ENCODE measurements around the gene CMTM2. TPM values are rescaled to one million over a fixed set of nuclear protein-coding genes. Genes with fewer than 3 reads are reported as not detected.

CMTM2 gene
- total RNA-seq, 4 donors from 2014 or later = not detected

DNA sequence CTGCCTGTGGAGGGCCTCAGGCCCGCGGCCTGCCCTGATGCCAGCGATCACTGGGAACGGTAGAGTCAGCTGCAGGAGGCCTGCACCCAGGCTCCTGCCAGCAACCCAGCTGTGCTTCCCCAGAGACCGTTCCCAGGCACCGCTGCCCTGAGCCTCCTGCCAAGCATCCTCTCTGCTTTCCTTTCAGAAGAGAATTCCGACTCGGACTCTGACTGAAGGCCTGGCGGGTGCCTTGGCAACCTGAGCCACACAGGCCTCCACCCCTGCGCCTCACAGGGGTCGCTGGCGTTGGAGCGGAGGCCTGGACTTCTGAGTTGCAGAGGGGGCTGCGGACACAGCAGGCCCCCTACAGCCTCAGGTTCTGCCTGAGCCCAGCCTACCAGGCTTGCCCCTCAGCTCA, 33.2 kb downstream of the CMTM2 start:
- no peaks in the 10 kb centered on the region for H3K9me3 ChIP-seq
- peaks cover 14% of the 10 kb centered on the region for H3K4me1 ChIP-seq
- no peak overlapping the region for H3K4me3 ChIP-seq
- H3K27ac ChIP-seq = no peak overlapping the region
- H3K36me3 ChIP-seq = peaks cover 60% of the 10 kb centered on the region
- TF ChIP-seq CTCF (IDR thresholded peaks at IDR 0.05) (no peak), POLR2AphosphoS5 (IDR thresholded peaks at IDR 0.05) (no peak), POLR2A (IDR thresholded peaks at IDR 0.05) (no peak), EP300 (IDR thresholded peaks at IDR 0.05) (no peak)
- no peaks in the 10 kb centered on the region for H3K27me3 ChIP-seq
- DNase-seq (ENCODE audit: low spot score in 2 of 2) = no peak
- WGBS = 84% methylated on average over 14 of the region's 14 CpGs

DNA sequence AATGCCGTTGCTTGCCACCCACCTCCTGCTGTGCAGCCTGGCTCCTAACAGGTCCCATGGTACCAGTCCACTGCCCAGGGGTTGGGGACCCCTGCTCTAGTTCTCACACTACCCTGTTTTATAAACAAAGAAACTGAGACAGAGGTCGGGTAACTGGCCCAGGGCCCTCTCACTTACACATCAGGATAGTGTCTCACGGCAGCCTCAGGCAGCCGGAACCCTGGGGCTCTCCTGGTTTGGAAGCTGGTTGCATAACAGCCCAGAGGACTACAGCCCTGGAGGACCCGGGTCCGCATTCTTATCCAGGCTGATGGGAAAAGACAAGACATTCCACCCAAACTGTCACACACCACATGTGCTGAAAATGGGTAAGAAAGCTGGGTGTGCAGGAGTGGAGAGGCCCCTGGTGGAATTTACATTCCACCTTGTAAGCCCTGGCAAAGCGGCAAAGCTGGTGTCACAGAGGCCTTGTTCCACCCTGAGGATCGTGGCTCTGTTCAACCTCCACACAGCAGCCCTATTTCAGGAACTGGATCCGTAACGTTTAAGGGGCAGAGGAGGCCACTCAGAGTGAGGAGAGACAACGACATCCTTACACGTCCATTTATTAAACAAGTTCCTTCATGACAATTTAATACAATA, 35.0 kb downstream of the CMTM2 start:
- H3K27ac ChIP-seq = no peak overlapping the region
- 90% methylated on average over 12 of the region's 12 CpGs for WGBS
- TF ChIP-seq CTCF (IDR thresholded peaks at IDR 0.05) = no peak
- no peak for TF ChIP-seq POLR2AphosphoS5 (IDR thresholded peaks at IDR 0.05)
- no peak for TF ChIP-seq POLR2A (IDR thresholded peaks at IDR 0.05)
- no peak for TF ChIP-seq EP300 (IDR thresholded peaks at IDR 0.05)
- no peak for DNase-seq (ENCODE audit: low spot score in 2 of 2)
- peaks cover 19% of the 10 kb centered on the region for H3K4me1 ChIP-seq
- no peaks in the 10 kb centered on the region for H3K27me3 ChIP-seq
- no peak overlapping the region for H3K4me3 ChIP-seq
- no peaks in the 10 kb centered on the region for H3K9me3 ChIP-seq
- H3K36me3 ChIP-seq = peaks cover 57% of the 10 kb centered on the region

- no peak overlapping the region for H3K4me3 ChIP-seq
- H3K27ac ChIP-seq = no peak overlapping the region
- H3K27me3 ChIP-seq = no peaks in the 10 kb centered on the region
- no peak for DNase-seq (ENCODE audit: low spot score in 2 of 2)
- no peak for TF ChIP-seq POLR2AphosphoS5 (IDR thresholded peaks at IDR 0.05)
- no peak for TF ChIP-seq EP300 (IDR thresholded peaks at IDR 0.05)
- no peak for TF ChIP-seq CTCF (IDR thresholded peaks at IDR 0.05)
- TF ChIP-seq POLR2A (IDR thresholded peaks at IDR 0.05) = no peak
- 94% methylated on average over 4 of the region's 4 CpGs for WGBS
- peaks cover 21% of the 10 kb centered on the region for H3K4me1 ChIP-seq
- H3K36me3 ChIP-seq = peaks cover 43% of the 10 kb centered on the region
- H3K9me3 ChIP-seq = no peaks in the 10 kb centered on the region
Observed at GRCh38 chr16:66616169-66616568, 36.9 kb downstream of the CMTM2 start.

GRCh38 chr16:66616592-66616991, 37.3 kb downstream of the CMTM2 start:
- TF ChIP-seq EP300 (IDR thresholded peaks at IDR 0.05) (no peak), POLR2AphosphoS5 (IDR thresholded peaks at IDR 0.05) (no peak), POLR2A (IDR thresholded peaks at IDR 0.05) (no peak), CTCF (IDR thresholded peaks at IDR 0.05) (no peak)
- H3K9me3 ChIP-seq = no peaks in the 10 kb centered on the region
- H3K27me3 ChIP-seq = no peaks in the 10 kb centered on the region
- DNase-seq (ENCODE audit: low spot score in 2 of 2) = no peak
- 84% methylated on average over 9 of the region's 9 CpGs for WGBS
- H3K4me3 ChIP-seq = no peak overlapping the region
- H3K27ac ChIP-seq = no peak overlapping the region
- peaks cover 39% of the 10 kb centered on the region for H3K36me3 ChIP-seq
- H3K4me1 ChIP-seq = peaks cover 21% of the 10 kb centered on the region

DNA sequence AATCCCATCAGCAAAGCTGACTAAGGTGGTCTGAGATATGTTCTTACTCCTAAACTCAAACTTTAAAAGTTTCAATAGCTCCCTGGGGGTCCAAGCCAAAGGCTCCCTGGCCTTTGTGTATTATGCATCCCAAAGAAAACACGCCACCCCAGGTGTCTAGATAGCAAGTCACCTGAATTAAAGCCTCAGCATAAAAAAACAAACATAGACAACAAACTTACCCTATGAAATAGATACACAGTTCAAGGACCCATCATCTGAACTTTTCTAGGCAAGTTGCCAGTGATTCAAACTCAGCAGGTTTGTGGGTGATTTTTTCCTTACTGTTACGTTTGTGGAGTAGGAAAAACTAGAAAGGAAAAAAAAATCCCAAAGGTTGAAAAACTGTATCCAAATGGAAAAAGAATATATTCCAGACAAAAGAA, 37.8 kb downstream of the CMTM2 start:
- no peak overlapping the region for H3K27ac ChIP-seq

More for the DNA sequence above, 37.8 kb downstream of the CMTM2 start:
- H3K36me3 ChIP-seq = peaks cover 34% of the 10 kb centered on the region
- WGBS = 86% methylated on average over 2 of the region's 2 CpGs
- H3K4me1 ChIP-seq = peaks cover 21% of the 10 kb centered on the region
- no peaks in the 10 kb centered on the region for H3K27me3 ChIP-seq
- no peak for DNase-seq (ENCODE audit: low spot score in 2 of 2)
- H3K4me3 ChIP-seq = no peak overlapping the region
- TF ChIP-seq CTCF (IDR thresholded peaks at IDR 0.05) (no peak), POLR2AphosphoS5 (IDR thresholded peaks at IDR 0.05) (no peak), POLR2A (IDR thresholded peaks at IDR 0.05) (no peak), EP300 (IDR thresholded peaks at IDR 0.05) (no peak)
- no peaks in the 10 kb centered on the region for H3K9me3 ChIP-seq

Data from suprapubic skin (tissue), 4 donors.